Activated CD8-positive, alpha-beta T cell treated with anti-CD3 and anti-CD28 coated beads, Interleukin-2, amount 10 ng/mL, durations not matched to agents 7 days and 5 days (primary cell): Measurements from ENCODE around the gene PSMD1. TPM values are rescaled to one million over a fixed set of nuclear protein-coding genes. Genes with fewer than 3 reads are reported as not detected.

Source experiments
- ATAC-seq: fragments of 150-1000 bp; cut with Tn5 transposase; one replicate; pipeline ENCODE4 v1.10.0; 2021; ENCODE audit warnings: moderate library complexity
- CTCF ChIA-PET: fragments of 350-600 bp; sonication (Branson Sonifier 250); formaldehyde crosslinking; loops from one replicate; lab custom pipeline; 2021; ENCODE audit warnings: antibody characterized with exemption; lab: Charles Lee
- POLR2A ChIA-PET: fragments of 350-600 bp; sonication (Branson Sonifier 250); formaldehyde crosslinking; loops from one replicate; lab custom pipeline; 2021; ENCODE audit warnings: antibody characterized with exemption; lab: Charles Lee
- DNase-seq: peaks from one replicate; pipeline ENCODE4 v3.0.0-alpha.2; 2020
- H3K27ac Mint-ChIP-seq: one replicate; pipeline ENCODE4 v1.8.0; 2021; ENCODE audit warnings: mild to moderate bottlenecking, mixed read lengths
- H3K27me3 Mint-ChIP-seq: one replicate; pipeline ENCODE4 v1.8.0; 2021; ENCODE audit warnings: low read depth, mixed read lengths
- H3K36me3 Mint-ChIP-seq: one replicate; pipeline ENCODE4 v1.8.0; 2021; ENCODE audit warnings: low read depth, mixed read lengths
- H3K4me1 Mint-ChIP-seq: one replicate; pipeline ENCODE4 v1.8.0; 2021; ENCODE audit warnings: low read depth, mixed read lengths
- H3K4me3 Mint-ChIP-seq: one replicate; pipeline ENCODE4 v1.8.0; 2021; ENCODE audit warnings: mild to moderate bottlenecking, mixed read lengths
- H3K9me3 Mint-ChIP-seq: one replicate; pipeline ENCODE4 v1.8.0; 2022; ENCODE audit warnings: mixed read lengths; ENCODE audit not compliant: insufficient read depth
- total RNA-seq, 2 experiments: library from RNA; stranded (reverse); gene quantifications; one replicate each; pipeline ENCODE4 v1.2.3, GENCODE V29; 2021

The PSMD1 gene
- total RNA-seq, 2 experiments from 2014 or later = 92.8 to 94.1 TPM

- Mint-ChIP-seq H3K4me1 (peaks cover 2% of the 10 kb centered on the region), H3K9me3 (no peaks in the 10 kb centered on the region), H3K27me3 (peaks cover 12% of the 10 kb centered on the region), H3K4me3 (no peak overlapping the region), H3K36me3 (no peaks in the 10 kb centered on the region), H3K27ac (no peak overlapping the region)
- POLR2A ChIA-PET = no interaction called here
- ATAC-seq (no peak), DNase-seq (no peak)
- CTCF ChIA-PET = no interaction called here
Measured at GRCh38 chr2:231204146-231204545, 147.5 kb downstream of the PSMD1 start.

- Mint-ChIP-seq H3K36me3 (no peaks in the 10 kb centered on the region), H3K9me3 (no peaks in the 10 kb centered on the region), H3K4me1 (no peaks in the 10 kb centered on the region), H3K27ac (no peak overlapping the region), H3K27me3 (peaks cover 12% of the 10 kb centered on the region), H3K4me3 (no peak overlapping the region)
- no peak for ATAC-seq
- DNase-seq = no peak
- ChIA-PET POLR2A (no interaction called here), CTCF (no interaction called here)
Measured at GRCh38 chr2:231204581-231204980, 147.9 kb downstream of the PSMD1 start.

- no peak overlapping the region for H3K4me3 Mint-ChIP-seq
- ATAC-seq (no peak), DNase-seq (no peak)
- H3K27ac Mint-ChIP-seq = no peak overlapping the region
- ChIA-PET CTCF (no interaction called here), POLR2A (no interaction called here)
- H3K4me1 Mint-ChIP-seq = no peaks in the 10 kb centered on the region
- H3K36me3 Mint-ChIP-seq = no peaks in the 10 kb centered on the region
- H3K9me3 Mint-ChIP-seq = no peaks in the 10 kb centered on the region
- peaks cover under 1% of the 10 kb centered on the region for H3K27me3 Mint-ChIP-seq
Measured at GRCh38 chr2:231207734-231208133, 151.1 kb downstream of the PSMD1 start.

GRCh38 chr2:231210782-231211181, 154.1 kb downstream of the PSMD1 start:
- DNase-seq (no peak), ATAC-seq (no peak)
- Mint-ChIP-seq H3K4me1 (no peaks in the 10 kb centered on the region), H3K27me3 (no peaks in the 10 kb centered on the region), H3K9me3 (no peaks in the 10 kb centered on the region), H3K27ac (no peak overlapping the region), H3K36me3 (no peaks in the 10 kb centered on the region), H3K4me3 (no peak overlapping the region)
- CTCF ChIA-PET = no interaction called here
- POLR2A ChIA-PET = no interaction called here

- no peaks in the 10 kb centered on the region for H3K27me3 Mint-ChIP-seq
- H3K4me1 Mint-ChIP-seq = no peaks in the 10 kb centered on the region
- no peaks in the 10 kb centered on the region for H3K9me3 Mint-ChIP-seq
- no peak overlapping the region for H3K27ac Mint-ChIP-seq
- H3K4me3 Mint-ChIP-seq = no peak overlapping the region
- no peaks in the 10 kb centered on the region for H3K36me3 Mint-ChIP-seq
- ChIA-PET CTCF (no interaction called here), POLR2A (no interaction called here)
- DNase-seq = no peak
- no peak for ATAC-seq
Measured at GRCh38 chr2:231211486-231211885, 154.8 kb downstream of the PSMD1 start.

GRCh38 chr2:231212329-231212845, 155.7 kb downstream of the PSMD1 start:
- H3K9me3 Mint-ChIP-seq = no peaks in the 10 kb centered on the region
- H3K4me3 Mint-ChIP-seq = no peak overlapping the region
- no peaks in the 10 kb centered on the region for H3K27me3 Mint-ChIP-seq
- ChIA-PET CTCF (interaction anchor here (0.8 to 1.2 kb wide), 2 partner anchors 12 to 15 kb away, joined by 3 read pairs; no protein-coding TSS in a partner anchor), POLR2A (no interaction called here)
- H3K4me1 Mint-ChIP-seq = no peaks in the 10 kb centered on the region
- no peak for DNase-seq
- ATAC-seq = no peak
- H3K36me3 Mint-ChIP-seq = no peaks in the 10 kb centered on the region
- no peak overlapping the region for H3K27ac Mint-ChIP-seq

- Mint-ChIP-seq H3K36me3 (no peaks in the 10 kb centered on the region), H3K27ac (no peak overlapping the region), H3K4me3 (no peak overlapping the region), H3K27me3 (no peaks in the 10 kb centered on the region), H3K4me1 (peaks cover under 1% of the 10 kb centered on the region), H3K9me3 (no peaks in the 10 kb centered on the region)
- ATAC-seq (no peak), DNase-seq (no peak)
- ChIA-PET POLR2A (no interaction called here), CTCF (interaction anchor here (0.6 to 1.7 kb wide), 2 partner anchors 14 to 89 kb away, joined by 3 to 6 read pairs; partner anchors contain the start of gene HTR2B)
Measured at GRCh38 chr2:231213931-231214642, 157.4 kb downstream of the PSMD1 start.

GRCh38 chr2:231218366-231218765, 161.7 kb downstream of the PSMD1 start:
- H3K4me3 Mint-ChIP-seq = no peak overlapping the region
- peaks cover 2% of the 10 kb centered on the region for H3K4me1 Mint-ChIP-seq
- no peak for DNase-seq
- no peak for ATAC-seq
- no peak overlapping the region for H3K27ac Mint-ChIP-seq
- CTCF ChIA-PET = interaction anchor here (0.6 to 0.8 kb wide), 2 partner anchors 109 to 114 kb away, joined by 3 read pairs; no protein-coding TSS in a partner anchor
- no peaks in the 10 kb centered on the region for H3K36me3 Mint-ChIP-seq
- no peaks in the 10 kb centered on the region for H3K9me3 Mint-ChIP-seq
- H3K27me3 Mint-ChIP-seq = no peaks in the 10 kb centered on the region
- POLR2A ChIA-PET = no interaction called here

GRCh38 chr2:231219289-231219688, 162.6 kb downstream of the PSMD1 start:
- CTCF ChIA-PET = interaction anchor here (1.4 kb wide), 1 partner anchor 192 kb away, joined by 3 read pairs; no protein-coding TSS in a partner anchor
- H3K9me3 Mint-ChIP-seq = no peaks in the 10 kb centered on the region
- peaks cover 2% of the 10 kb centered on the region for H3K4me1 Mint-ChIP-seq
- no peaks in the 10 kb centered on the region for H3K27me3 Mint-ChIP-seq
- DNase-seq (no peak), ATAC-seq (no peak)
- POLR2A ChIA-PET = interaction anchor here (0.6 kb wide), 1 partner anchor 1056 kb away, joined by 3 read pairs; no protein-coding TSS in a partner anchor
- H3K27ac Mint-ChIP-seq = no peak overlapping the region
- H3K4me3 Mint-ChIP-seq = no peak overlapping the region
- no peaks in the 10 kb centered on the region for H3K36me3 Mint-ChIP-seq

- no peaks in the 10 kb centered on the region for H3K9me3 Mint-ChIP-seq
- ATAC-seq (no peak), DNase-seq (no peak)
- H3K36me3 Mint-ChIP-seq = no peaks in the 10 kb centered on the region
- ChIA-PET CTCF (no interaction called here), POLR2A (no interaction called here)
- peaks cover 2% of the 10 kb centered on the region for H3K4me1 Mint-ChIP-seq
- H3K27me3 Mint-ChIP-seq = no peaks in the 10 kb centered on the region
- H3K27ac Mint-ChIP-seq = no peak overlapping the region
- no peak overlapping the region for H3K4me3 Mint-ChIP-seq
Measured at GRCh38 chr2:231221761-231222160, 165.1 kb downstream of the PSMD1 start.
